GM21390 (cell line): ENCODE results near the gene RCE1.

Experiments
- ATAC-seq: cut with Tn5 transposase; IDR thresholded peaks from one replicate; pipeline ENCODE4 v1.9.1; 2021; ENCODE audit not compliant: unreplicated experiment

Gene RCE1

DNA sequence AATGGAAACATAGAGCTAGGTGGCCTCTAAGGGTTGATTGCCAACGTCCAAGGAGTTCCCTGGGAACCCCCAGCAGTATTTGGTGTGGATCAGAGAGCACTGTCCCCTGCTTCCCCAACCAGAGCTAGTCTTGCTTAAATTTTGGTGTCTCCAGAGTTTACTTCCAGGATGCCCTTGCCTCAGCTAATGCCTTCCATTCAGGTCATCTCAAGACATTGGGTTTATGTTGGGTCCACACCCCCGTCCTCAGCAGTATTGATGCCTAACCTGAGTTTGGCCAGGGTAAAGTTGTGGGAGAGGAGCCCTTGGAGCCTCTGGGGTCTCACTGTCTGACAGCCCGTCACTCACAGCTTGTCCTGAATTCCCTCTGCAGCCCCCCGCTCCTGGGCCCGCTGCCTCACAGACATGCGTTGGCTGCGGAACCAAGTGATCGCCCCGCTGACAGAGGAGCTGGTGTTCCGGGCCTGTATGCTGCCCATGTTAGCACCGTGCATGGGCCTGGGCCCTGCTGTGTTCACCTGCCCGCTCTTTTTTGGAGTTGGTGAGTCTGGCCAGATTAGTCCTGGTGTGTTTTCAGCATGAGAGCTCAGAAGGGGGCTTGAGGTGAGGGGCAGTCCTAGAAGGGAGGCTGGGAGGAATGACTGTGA lies 1.4 kb downstream of the RCE1 start:
- no peak for ATAC-seq

DNA sequence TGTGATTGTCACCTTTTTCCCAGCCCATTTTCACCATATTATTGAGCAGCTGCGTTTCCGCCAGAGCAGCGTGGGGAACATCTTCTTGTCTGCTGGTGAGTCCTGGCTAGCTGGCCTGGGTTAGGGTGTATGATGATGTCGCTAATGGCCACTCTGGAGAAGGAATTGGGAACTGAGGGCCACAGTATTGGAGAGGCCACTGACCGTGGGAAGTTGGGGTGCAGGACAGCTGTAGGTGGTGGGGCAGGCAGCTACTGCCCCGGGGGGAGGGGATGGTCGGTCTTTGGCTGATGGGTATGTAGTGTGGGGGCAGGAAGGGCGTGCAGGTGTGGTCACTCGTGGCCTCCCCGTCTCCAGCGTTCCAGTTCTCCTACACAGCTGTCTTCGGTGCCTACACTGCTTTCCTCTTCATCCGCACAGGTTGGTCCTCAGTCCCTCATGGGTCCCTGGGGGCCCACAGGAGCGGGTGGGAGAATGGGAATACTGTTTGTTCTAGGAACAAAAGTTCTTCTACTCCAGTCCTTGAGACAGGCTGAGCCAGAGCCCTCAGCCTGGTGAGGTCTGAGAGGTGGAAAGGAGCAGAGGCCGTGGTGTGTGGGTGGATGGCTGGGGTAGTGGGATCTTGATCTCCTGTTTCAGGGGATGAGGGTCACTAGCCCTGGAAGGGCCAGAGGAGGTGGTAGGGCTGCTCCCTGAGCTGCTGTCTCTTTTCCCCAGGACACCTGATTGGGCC lies 2.1 kb downstream of the RCE1 start:
- ATAC-seq = no peak

DNA sequence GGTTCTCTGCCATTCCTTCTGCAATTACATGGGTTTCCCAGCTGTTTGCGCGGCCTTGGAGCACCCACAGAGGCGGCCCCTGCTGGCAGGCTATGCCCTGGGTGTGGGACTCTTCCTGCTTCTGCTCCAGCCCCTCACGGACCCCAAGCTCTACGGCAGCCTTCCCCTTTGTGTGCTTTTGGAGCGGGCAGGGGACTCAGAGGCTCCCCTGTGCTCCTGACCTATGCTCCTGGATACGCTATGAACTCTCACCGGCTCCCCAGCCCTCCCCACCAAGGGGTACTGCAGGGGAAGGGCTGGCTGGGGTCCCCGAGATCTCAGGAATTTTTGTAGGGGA lies 2.6 kb downstream of the RCE1 start:
- ATAC-seq = no peak

DNA sequence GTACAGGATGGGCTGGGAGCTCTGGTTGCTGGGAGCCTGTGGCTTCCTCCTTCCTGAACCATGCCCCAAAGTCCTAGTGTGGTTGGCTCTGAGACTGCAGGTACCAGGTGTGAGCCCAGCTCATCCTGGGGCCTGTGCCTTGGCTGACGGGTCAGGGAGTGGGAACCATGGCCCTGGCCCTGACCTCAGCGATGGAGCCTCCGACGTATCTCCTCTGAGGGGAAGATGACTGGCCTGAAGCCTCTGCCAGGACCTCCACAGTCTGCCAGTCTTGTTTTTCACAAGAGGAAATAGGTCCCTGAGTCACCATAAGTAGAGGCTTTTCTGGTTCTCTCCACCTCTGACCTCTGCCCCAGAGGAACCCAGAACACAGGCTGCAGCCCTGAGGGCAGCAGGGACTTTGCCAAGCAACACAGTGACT lies 3.4 kb downstream of the RCE1 start:
- ATAC-seq = no peak

DNA sequence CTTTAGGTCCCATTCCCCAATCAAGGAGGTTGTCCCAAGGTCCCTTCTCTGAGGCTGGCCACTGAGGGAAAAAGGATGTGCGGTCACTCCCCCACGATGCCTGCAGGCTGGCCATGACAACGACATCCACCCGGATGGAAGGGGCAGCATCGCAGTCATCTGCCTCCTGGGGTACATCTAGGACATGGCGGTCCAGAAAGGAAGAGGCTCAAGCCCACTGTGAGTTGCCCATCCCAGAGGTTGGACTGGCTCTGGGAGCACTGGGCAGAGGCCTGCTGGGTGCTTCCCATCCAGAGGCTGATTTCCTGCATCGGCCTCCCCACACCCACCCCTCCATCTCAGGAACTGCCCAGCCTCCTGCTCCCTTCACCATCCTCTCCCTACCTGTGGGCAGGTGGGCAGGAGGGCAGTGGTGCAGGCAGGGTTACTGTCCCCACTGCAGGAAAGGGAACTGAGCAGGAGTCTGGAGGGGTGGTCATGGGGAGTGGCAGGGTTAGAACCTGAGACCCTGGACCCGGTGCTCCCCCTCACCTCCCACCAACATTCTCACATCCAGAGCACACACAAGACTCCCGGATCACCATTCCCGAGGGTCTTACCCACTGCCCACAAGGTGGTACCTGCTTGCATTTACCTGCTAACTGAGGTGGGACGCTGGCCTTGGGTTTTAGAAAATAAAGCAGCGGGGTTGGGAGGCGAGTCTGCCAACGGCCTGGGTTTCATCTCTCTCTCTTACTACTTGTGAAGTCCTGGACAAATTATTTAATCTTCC lies 4.4 kb downstream of the RCE1 start:
- ATAC-seq = no peak

DNA sequence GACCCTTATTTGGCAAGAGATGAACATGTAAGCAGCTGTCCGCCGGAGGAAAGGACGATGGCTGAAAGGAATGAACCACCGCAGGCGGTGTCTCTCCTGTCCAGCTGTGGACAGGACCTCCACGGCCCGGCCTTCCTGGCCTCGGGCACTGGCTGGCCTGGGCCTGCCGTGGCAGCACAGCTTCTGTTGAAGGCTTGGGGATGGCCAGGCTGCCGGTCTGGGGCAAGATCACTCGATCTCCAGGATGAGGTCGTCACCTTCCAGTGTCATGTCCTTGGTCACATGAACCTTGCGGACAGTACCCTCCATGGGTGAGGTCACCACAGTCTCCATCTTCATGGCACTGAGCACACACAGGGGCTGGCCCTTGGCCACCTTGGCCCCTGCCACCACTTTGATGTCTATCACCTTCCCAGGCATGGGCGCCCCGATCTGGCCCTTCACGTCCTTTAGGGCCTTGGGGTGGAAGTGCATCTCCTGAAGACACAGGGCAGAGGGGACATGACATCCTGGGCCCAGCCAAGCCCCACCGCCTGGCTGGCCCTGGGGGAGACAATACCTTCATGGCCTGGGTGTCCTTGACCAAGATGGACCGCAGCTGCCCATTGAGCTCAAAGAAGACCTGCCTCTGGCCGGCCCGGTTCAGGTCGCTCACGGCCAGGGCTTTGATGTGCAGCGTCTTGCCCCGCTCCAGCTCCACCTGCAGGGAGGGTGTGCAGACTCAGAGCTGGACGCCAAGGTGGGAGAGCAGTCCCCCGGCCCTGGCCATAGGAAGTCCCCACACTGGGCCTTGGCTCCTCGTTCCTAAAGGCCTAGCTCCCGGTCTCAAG lies 5.6 kb downstream of the RCE1 start:
- no peak for ATAC-seq

DNA sequence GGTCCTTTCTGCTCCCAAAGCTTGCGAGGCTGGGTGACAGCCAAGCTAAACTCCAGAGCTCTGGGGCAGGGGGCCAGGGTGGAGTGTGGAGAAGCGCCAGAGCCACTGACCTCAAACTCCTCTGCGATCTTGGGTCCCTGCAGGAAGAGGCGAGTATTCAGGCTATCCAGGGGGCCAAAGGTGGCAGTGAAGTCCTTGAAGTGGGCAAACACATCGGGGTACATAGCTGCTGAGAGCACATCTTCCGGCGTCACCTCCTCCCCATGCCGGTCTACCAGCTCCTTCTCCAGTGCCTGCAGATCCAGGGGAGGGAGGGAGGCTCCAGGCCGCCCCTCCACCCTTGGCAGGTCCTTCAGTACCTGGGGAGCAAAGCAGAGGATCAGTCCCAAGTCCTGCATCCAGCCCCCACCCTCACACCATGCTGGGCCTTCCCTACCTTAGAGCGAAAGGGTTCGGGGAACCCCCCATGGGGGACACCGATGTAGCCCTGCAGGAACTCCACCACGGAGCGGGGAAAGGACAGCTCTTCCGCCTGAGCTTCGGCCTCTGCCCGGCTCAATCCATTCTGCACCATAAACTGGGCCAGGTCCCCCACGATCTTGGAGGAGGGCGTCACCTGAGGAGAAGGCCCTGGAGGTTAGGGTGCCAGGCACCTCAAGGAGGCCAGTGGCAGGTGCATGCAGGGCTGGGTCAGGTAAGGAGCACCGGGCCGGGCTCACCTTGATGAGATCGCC lies 6.4 kb downstream of the RCE1 start:
- ATAC-seq = no peak

DNA sequence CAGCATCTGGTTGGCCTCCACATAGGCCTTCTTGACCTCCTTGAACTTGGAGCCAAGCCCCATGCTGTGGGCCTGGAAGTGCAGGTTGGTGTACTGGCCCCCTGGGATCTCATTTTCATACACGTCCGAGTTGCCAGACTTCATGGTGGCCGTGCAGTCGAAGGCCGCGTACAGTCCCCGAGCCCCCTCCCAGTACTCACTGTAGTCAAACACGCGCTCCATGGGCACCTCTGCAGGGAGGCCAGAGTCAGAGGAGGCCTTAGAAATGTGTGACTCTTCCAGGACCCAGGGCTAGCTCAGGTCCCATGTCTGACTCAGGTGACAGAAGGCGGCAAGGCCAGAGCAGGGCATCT lies 7.0 kb downstream of the RCE1 start:
- ATAC-seq = no peak

DNA sequence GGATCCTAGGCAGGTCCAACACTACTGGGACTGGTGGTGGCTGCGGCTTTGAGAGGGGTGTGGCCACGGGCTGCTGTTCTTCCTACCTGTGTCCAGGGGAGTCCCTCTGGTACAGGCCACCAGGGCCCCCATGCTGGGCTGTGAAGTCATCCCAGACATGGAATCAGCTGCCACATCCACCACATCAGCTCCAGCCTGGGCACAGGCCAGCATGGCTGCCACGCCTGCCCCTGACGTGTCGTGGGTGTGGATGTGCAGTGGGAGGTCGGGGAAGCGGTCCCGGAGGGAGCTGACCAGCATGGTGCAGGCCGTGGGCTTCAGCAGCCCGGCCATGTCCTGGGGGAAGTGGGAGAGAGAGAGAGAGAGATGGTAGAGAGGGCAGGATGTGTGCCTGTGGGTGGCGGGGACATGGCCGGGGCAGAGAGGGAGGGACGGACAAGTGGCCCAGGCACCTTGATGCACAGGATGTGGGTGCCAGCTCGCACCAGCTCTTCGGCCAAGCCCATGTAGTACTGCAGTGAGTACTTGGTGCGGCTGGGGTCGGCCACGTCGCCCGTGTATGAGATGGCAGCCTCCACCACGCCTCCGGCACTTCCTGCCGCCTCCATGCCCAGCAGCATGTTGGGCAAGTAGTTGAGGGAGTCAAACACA lies 7.5 kb downstream of the RCE1 start:
- ATAC-seq = no peak

DNA sequence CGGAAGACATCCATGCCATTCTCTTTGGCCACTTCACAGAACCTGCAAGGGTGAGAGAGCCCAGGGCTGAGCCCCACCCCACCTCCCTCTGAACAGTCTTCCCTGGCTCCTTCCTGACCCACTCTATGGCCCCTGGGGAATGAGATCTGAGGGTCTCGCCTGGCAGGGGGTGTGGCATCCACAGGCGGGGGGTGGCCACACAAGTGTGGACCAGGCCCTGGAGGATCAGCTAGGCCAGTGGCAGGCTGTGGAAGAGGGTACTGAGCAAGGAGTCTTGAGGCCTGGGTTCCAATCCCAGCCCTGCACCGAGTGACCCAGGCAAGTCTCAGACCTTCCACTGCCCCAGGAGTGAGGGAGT lies 8.0 kb downstream of the RCE1 start:
- no peak for ATAC-seq

DNA sequence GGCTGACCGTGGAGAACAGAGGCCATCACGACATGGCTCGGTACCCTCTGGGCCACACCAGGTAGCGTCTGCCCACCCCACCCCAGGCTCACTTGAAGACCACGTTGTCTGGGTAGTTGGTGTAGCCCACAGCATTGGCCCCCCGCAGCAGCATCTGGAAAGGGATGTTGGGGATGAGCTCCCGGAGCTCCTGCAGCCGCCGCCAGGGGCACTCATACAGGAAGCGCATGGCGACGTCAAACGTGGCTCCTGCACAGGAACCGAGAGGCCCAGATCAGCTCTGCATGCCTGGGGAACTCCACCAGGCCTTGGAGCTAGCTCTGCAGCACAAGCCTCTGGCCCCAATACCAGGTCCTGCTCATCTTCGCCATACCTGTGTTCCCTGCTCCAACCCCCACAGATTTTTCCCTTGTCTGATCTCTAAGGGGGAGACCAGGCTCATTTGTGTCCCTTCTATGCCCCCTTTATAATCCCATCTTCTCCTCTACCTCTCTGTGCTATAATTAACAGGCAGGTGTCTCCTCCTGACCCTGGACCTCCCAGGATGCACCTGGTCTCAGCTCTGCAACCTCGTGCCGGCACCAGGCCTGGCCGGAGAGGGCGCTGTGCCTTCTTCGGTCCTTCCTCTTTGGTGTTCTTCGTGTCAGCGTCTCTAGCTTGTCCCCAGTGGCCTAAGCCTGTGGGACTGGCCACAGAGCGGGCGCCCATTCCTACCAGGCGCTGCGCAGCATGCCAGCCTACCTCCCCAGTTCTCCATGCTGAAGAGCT lies 8.6 kb downstream of the RCE1 start:
- no peak for ATAC-seq

DNA sequence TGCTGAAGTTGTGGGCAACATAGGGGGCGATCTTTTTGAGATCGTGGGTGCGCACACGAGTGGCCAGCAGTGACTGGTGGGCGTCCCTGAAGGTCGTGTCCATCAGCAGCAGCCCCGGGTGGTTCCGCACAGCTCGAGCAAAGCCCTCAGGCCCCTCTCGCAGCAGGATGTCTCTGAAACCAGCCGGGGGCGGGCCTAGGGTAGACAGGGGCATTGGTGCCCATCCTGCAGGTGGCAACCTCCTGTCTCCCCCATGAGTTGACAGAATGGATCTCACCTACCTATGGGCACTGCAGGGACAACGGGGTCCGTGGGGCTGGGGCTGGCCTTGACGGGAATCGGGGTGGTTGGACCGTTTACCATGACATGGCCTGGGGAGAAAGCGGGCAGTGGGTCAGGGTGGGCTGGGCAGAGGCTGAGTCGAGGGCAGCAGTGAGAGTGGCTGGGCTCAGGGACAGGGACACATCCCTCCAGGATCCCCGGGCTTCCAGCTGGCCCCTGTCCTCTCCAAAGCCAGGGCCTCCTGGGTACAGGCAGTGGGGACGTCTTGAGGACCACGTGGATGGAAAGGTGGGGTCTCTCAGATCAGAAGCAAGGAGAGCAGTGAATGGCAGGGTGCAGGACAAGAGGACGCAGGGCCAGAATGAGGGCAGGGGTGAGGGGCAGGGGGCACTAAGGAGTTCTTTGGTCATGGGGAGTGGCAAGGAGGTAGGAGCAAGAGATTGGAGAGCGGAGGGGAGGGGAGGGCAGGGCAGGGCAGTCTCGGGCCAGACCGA lies 9.4 kb downstream of the RCE1 start:
- ATAC-seq = no peak

DNA sequence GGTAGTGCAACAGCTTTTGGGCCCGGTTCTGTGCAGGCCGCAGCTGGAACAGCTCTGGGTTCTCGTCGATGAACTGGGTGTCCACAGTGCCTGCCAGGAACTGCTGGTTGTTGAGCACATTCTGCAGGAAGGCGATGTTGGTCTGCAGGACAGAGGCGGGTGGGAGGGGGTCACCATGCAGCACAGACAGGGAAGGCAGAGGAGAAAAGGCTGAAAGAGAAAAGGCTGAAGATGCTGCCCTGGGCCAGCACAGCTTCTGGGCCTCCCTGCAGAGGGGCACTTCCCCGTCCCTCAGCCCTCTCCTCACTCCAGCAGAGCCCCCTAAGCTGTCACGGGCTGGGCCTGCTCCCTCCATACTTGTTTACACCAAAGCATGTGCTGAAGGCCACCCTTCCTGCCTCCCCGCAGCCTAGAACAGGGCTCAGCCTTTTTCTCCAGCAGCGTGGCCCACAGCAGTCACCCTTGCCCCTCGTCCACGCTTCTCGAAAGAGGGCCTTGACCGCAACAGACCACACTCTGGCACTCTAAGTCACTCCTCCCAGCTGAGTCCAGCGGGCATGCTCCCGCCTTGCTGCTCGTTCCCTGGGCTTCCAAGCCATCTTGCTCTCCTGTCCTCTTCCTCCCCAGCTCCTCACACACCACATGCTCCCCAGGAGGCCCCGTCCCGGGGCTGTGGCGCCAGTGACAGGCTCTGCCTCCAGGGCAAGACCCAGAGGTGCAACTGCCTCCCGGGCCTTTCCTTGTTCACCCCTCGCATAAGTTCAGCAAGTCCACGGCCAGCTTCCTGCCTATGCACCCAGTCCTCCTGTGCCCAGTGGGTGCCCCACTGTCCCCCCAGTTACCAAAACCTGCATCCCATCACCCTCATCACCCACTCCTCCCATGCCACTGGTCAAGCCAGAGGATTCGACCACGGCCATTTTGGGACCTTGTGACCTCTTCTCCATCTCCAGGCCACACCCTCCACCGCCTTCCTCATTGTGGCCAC lies 10.3 kb downstream of the RCE1 start:
- ATAC-seq = no peak

DNA sequence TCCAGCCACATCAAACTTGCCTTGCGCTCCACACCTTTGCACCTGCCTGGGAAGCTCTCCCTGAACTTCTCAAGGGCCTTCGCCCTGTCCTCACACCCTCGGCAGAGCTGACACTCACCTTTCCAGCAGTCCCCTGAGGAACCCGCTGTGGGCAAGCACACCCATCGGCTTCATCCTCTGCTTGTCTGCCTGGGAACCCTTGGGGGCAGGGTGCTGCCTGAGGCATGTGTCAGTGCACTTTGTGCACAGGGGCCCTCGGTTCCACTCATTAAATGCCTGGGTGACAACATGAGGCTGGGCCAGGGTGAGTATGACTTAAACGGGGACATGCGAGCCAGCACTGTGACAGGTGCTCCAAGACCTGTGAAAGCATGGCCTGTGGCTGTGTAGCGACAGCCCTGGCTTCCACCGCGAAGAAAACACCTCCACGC lies 11.0 kb downstream of the RCE1 start:
- ATAC-seq = no peak

DNA sequence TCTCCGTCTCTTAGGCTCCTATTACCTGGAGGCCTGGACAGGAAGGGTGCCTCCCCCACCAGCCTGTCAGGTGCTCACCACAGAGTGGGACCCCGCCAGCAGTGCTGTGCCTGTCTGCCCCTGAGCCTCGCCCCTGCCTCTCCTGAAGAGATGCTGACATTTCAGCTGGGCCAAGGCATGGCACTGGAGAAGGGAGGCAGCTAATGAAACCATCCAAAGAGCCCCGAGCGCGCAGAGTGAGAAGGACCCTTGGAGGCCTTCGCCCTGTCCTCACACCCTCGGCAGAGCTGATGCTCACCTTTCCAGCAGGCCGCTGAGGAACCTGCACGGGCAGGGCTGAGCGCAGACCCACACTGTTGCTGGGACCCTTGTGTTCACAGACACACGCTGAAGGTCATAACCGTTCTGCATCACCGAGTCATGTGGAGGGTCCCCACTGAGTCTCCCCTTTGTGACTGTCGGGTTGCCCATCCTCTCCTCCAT lies 11.5 kb downstream of the RCE1 start:
- ATAC-seq = no peak

DNA sequence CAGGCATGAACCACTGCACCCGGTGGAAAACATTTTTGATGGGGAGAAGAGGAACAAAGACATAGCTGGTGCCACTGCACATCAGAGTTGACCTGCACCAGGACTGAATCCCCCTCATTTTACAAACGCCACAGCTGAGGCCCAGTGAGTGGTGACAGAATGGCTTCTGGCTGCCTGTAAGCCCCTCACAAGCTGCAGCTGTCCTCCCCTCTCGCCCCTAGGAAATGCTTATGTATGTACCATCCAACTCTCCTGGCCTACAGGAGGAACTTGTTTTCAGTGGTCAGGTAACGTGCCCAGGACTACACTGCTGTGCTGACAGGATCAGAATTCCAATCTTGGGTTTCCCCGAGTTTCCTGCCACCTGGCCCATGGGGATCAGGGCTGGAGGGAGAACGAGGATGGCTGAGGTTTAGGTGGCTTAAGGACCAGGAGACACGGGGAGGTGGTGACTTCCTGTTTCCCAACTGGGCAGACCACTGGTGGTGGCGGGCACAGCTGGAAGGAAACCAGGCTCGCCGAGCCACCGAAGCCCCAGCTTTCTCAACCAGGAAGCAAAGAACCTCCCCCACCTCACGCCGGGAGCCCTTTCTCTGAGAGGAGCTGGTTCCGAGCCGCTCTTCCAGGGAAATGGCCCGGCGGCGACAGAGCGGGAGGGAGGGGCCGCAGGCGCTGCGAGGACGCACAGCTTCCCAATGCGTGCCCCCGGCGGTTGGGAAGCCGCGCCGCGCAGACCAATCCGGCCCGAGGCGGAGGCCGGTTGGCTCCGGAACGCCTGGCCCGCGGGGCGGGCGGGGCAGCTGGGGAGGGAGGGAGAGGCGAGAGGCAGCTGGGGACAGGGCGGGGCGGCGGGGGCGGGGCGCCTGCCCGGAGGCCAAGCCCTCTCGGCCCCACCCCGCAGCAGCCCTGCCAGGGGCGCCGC lies 12.6 kb downstream of the RCE1 start:
- peak; percentile 72 for ATAC-seq
